GM12891 (cell line): ENCODE results near the gene MX1.
"Not testable (repeated sequence)": the region's sequence is repeated elsewhere in the genome, so short reads cannot be mapped to it uniquely, and the experiment has no call there.

Experiments used
- DNase-seq: peaks from one replicate; pipeline ENCODE4 v3.0.0; 2011; ENCODE audit warnings: low spot score; ENCODE audit not compliant: insufficient read length
- FAIRE-seq: peaks from 2 replicates; lab custom pipeline; 2011; peaks lifted over from hg19 to GRCh38; lab: Jason Lieb, UNC
- PAX5 ChIP-seq: IDR thresholded peaks from 2 replicates; pipeline ENCODE4 v1.6.1; 2011; ENCODE audit warnings: low read length, moderate library complexity, mild to moderate bottlenecking; ENCODE audit not compliant: insufficient read depth, severe bottlenecking
- POLR2A ChIP-seq: IDR thresholded peaks from 2 replicates; pipeline ENCODE4 v1.6.1; 2011; ENCODE audit warnings: low read depth, low read length, control low read depth
- POLR2AphosphoS5 ChIP-seq: IDR thresholded peaks from 2 replicates; pipeline ENCODE4 v1.6.1; 2011; ENCODE audit warnings: low read depth, low read length, control low read depth
- POU2F2 ChIP-seq: IDR thresholded peaks from 2 replicates; pipeline ENCODE4 v1.6.1; 2011; ENCODE audit warnings: low read depth, mild to moderate bottlenecking, control low read depth, low read length, moderate library complexity
- SPI1 ChIP-seq: IDR thresholded peaks from 2 replicates; pipeline ENCODE4 v1.6.1; 2011; ENCODE audit warnings: low read depth, low read length, control low read depth
- TAF1 ChIP-seq: IDR thresholded peaks from 2 replicates; pipeline ENCODE4 v1.6.1; 2011; ENCODE audit warnings: low read depth, low read length, control low read depth

MX1 gene

DNA sequence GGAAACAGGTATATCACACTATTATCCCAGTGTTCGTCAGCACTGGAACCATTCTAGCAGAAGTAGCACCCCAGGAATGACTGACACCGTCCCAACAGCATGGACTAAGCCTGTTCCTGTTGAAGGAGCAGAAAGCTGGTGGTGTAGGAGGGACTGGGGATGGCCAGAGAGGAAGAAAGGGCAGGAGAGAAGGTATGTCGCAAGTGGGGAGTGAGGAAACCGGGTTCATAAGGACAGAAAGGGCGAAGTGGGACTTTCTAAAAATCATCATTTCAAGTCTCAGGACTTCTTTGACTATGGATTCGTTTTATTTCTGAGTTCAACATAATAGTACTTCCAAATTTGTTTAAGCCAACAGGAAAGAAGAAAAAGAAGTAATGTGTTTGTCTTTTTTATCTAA lies 19.7 kb upstream of the MX1 start:
- TF ChIP-seq POU2F2 (no peak), PAX5 (no peak), POLR2A (no peak), POLR2AphosphoS5 (no peak)
- DNase-seq = no peak
- no peak for FAIRE-seq

DNA sequence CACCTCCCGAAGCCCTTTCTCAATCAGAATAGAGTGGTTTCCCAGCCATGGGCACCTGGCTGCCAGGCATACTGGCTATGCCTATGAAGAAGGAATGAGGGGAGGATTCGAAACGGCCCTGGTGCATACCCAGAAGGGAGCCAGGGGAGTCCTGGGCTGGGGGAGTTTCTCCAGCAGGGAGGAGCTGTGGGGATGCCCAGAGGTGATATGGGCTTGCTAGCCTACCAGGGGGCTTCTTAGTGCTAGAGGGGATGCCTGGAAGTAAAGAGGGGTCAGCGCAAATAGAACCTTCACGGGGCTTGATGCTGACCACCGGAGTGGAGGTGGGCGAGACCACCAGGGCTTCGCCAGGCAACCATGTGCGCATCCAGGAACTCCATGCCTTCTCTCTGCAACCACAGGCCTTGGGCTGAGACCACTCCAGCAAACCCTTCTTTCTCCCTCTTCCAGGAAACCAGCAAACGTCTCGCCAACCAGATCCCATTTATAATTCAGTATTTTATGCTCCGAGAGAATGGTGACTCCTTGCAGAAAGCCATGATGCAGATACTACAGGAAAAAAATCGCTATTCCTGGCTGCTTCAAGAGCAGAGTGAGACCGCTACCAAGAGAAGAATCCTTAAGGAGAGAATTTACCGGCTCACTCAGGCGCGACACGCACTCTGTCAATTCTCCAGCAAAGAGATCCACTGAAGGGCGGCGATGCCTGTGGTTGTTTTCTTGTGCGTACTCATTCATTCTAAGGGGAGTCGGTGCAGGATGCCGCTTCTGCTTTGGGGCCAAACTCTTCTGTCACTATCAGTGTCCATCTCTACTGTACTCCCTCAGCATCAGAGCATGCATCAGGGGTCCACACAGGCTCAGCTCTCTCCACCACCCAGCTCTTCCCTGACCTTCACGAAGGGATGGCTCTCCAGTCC lies 18.2 kb upstream of the MX1 start:
- no peak for DNase-seq
- no peak for FAIRE-seq
- TF ChIP-seq TAF1 = no peak
- no peak for TF ChIP-seq SPI1
- no peak for TF ChIP-seq POU2F2
- TF ChIP-seq POLR2A = no peak
- no peak for TF ChIP-seq POLR2AphosphoS5
- no peak for TF ChIP-seq PAX5

DNA sequence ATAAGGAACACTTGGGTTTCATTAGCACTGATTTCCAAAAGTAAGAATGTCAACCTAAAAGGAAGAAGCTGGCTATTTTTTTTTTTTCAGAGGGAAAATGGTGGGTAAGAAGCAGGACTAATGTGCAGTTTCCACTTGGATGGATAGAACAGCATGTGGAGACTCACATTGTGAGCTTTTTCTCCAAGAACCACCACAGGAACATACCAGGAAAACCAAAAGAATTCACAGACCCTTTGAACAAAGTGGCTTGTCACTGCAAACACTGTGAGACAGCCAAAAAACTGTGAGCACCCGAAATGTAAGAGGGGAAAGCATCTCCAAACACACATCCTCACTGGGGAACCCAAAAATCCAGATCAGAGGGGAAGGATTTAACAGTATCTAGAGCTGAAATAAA lies 15.7 kb upstream of the MX1 start:
- DNase-seq = no peak
- no peak for TF ChIP-seq TAF1
- no peak for TF ChIP-seq POLR2A
- TF ChIP-seq SPI1 = no peak
- TF ChIP-seq POU2F2 = no peak
- no peak for TF ChIP-seq PAX5
- no peak for TF ChIP-seq POLR2AphosphoS5
- FAIRE-seq = no peak

DNA sequence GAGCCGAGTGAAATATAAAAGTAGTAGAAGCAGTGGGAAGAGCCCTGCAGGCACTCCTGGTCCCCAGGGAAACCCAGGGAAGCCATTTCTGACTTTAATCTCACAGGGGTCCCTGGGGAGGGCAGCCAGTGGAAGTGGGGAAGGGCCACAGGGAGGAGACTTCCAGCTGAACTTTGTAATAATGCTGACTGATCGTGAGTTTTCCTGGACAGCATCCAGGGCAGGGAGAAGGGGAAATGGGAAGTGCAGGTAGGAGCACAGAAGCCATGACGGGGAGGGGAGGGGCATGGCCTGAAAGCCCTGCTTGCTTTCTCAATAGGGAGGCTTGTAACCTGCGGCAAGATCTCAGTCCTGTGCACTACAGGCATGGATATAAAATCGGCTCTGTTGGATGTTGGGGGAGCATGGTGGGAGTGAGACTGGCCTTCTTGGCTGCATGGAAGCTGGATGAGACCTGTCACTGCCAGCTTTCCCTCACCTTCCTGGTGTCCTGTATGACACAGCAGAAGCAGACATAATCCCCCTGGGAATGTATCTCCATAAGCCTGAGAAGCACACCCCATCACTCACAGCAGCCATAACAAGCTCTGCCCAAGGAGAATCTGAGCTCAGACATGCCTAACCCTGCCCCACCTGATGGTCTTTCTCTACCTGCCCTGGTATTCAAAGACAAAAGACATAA lies 15.1 kb upstream of the MX1 start:
- DNase-seq (no peak), FAIRE-seq (no peak)
- no peak for TF ChIP-seq POU2F2
- TF ChIP-seq TAF1 = no peak
- TF ChIP-seq POLR2AphosphoS5 = no peak
- no peak for TF ChIP-seq PAX5
- TF ChIP-seq POLR2A = 0 out of 2 replicates have a peak, but pooled peaks have one; percentile 19

DNA sequence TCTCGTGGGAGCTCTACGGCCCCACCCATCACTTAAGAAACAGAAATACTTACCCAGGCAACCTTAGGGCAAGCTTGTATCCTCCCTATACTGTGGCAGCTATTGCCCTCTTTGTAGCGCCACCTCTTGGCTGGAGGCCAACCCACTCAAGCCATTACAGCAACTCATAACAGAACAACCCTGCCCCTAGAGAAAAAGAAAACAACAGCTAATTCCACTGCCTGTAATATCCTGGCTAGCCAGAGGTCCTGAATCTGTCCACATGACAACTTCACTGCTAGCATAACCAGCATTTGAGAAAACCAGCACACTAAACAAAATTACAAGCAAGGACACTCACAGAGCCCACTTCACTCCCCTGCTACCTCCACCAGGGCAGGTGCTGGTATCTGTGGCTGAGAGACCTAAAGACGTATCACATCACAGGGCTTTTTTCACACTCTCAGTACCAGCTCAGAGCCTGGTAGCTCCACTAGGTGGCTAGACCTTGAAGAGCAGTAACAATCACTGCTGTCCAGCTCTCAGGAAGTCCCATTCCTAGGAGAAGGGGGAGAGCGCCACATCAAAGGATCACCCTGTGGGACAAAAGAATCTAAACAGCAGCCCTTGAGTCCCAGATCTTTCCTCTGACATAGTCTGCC lies 14.5 kb upstream of the MX1 start:
- peak; percentile 84 for FAIRE-seq
- TF ChIP-seq POU2F2 (no peak), POLR2AphosphoS5 (no peak), SPI1 (no peak), POLR2A (no peak), PAX5 (no peak), TAF1 (no peak)
- DNase-seq = no peak

DNA sequence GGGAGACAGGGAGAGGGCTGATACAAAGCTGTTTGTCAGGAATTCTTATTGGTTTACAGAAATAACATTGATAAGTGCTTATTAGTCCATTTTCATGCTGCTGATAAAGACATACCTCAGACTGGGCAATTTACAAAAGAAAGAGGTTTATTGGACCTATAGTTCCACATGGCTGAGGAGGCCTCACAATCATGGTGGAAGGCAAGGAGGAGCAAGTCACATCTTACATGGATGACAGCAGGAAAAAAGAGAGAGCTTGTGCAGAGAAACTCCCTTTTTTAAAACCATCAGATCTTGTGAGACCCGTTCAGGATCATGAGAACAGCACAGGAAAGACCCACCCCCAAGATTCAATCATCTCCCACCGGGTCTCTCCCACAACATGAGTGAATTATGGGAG lies 8.5 kb upstream of the MX1 start:
- DNase-seq, FAIRE-seq: not testable (repeated sequence)

DNA sequence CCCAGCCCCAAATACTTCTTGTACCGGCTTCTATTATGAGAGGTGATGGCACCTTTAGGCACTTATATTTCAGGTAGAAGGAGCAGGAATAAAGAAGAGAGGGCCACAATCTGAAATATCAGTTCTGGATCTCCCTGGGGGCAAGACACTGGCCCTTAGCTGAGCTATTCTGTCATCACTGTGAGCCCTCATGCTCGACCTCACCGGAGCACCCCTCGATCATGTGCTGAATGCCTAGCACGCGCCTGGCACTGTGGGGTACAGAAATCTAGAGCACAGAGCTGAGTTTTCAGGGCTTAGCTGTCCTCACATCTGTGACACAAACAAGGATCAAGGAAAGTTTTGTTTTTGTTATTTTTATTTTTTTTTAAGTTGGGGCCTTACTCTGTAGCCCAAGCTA lies 7.6 kb upstream of the MX1 start:
- DNase-seq = no peak
- no peak for FAIRE-seq
- TF ChIP-seq TAF1 (no peak), POLR2AphosphoS5 (no peak), SPI1 (no peak), PAX5 (no peak), POLR2A (no peak), POU2F2 (no peak)

DNA sequence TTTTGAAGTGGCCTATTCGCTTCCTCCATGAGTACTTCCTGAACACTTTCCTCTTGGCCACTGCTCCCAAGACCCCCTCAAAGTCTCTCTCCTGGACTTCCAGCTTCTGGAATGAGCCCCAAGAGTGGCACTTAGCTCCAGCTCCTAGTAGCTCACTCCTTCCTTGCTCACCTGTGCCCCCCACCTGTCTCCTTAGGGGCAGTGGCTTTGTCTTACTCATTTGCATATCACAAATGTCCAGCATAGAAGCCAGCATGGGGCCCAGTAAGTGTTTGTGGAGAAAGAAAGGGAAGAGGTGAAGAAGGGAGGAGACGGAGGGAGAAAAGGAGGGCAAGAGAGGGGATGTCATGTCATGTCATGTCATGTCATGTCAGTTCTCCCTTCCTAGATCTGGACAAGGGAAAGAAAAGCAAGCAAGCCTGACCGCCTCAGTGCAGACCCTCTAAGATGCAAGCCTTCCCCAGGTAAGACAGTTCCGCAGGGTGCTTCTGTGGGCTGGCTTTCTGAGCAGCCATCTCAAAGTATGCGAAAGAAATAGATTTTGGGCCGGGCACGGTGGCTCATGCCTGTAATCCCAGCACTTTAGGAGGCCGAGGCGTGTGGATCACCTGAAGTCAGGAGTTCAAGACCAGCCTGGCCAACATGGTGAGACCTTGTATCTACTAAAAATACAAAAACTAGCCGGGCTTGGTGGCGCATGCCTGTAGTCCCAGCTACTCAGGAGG lies 6.9 kb upstream of the MX1 start:
- DNase-seq (no peak), FAIRE-seq (no peak)
- TF ChIP-seq TAF1 = no peak
- TF ChIP-seq PAX5 = no peak
- no peak for TF ChIP-seq SPI1
- no peak for TF ChIP-seq POLR2A
- no peak for TF ChIP-seq POLR2AphosphoS5
- TF ChIP-seq POU2F2 = no peak
